ENCODE results near the gene PEG3.

Gene PEG3

GRCh38 chr19:56869886-56870285 is 29.4 kb upstream of the PEG3 start:
- Histone ChIP-seq H2AFZ (ENCODE audit: low read depth, low read length) (no peak overlapping the region), H3K9me3 (ENCODE audit: insufficient read depth, low read length) (peaks cover 6% of the 10 kb centered on the region; the same call in 1 of the 2 replicates), H3K4me2 (ENCODE audit: low read length) (no peak overlapping the region), H3K27me3 (ENCODE audit: low read depth, low read length) (no peaks in the 10 kb centered on the region), H3K27ac (ENCODE audit: low read length) (no peak overlapping the region), H3K9ac (ENCODE audit: low read length) (no peak overlapping the region), H3K36me3 (replicated peaks; ENCODE audit: low read depth, low read length) (no peaks in the 10 kb centered on the region), H4K20me1 (ENCODE audit: insufficient read depth, low read length) (no peaks in the 10 kb centered on the region), H3K79me2 (ENCODE audit: low read length) (no peaks in the 10 kb centered on the region), H3K4me3 (ENCODE audit: low read length) (no peak overlapping the region), H3K4me1 (ENCODE audit: low read length) (no peaks in the 10 kb centered on the region)
- TF ChIP-seq CTCF (IDR thresholded peaks at IDR 0.05; ENCODE audit: low read depth, low read length) (no peak), EZH2phosphoT487 (IDR thresholded peaks at IDR 0.05; ENCODE audit: low read depth) (no peak)

DNA sequence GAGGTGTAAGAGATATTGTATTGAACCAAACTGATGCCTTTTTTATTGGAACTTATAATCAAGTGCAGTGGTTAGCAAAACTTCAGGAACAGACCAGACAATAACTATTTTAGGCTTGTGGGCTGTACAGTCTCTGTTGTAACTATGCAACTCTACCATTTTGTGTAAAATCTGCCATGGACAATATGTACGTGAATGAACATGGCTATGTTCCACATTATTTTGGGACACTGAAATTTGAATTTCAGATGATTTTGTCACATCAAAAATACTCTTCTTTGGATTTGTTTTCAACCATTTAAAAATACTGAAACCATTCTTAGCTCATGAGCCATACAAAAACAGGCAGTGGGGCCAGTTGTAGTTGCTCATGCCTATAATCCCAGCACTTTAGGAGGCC is 27.9 kb upstream of the PEG3 start:
- no peaks in the 10 kb centered on the region for H4K20me1 ChIP-seq (ENCODE audit: insufficient read depth, low read length)
- H3K79me2 ChIP-seq (ENCODE audit: low read length): no peaks in the 10 kb centered on the region
- no peaks in the 10 kb centered on the region for H3K4me1 ChIP-seq (ENCODE audit: low read length)
- TF ChIP-seq EZH2phosphoT487 (IDR thresholded peaks at IDR 0.05; ENCODE audit: low read depth) (no peak), CTCF (IDR thresholded peaks at IDR 0.05; ENCODE audit: low read depth, low read length) (no peak)
- no peak overlapping the region for H2AFZ ChIP-seq (ENCODE audit: low read depth, low read length)
- no peak overlapping the region for H3K4me2 ChIP-seq (ENCODE audit: low read length)
- no peak overlapping the region for H3K9ac ChIP-seq (ENCODE audit: low read length)
- H3K36me3 ChIP-seq (replicated peaks; ENCODE audit: low read depth, low read length): no peaks in the 10 kb centered on the region
- H3K4me3 ChIP-seq (ENCODE audit: low read length): no peak overlapping the region
- H3K27me3 ChIP-seq (ENCODE audit: low read depth, low read length): no peaks in the 10 kb centered on the region
- H3K9me3 ChIP-seq (ENCODE audit: insufficient read depth, low read length): peaks cover 6% of the 10 kb centered on the region; the same call in 1 of the 2 replicates
- no peak overlapping the region for H3K27ac ChIP-seq (ENCODE audit: low read length)

DNA sequence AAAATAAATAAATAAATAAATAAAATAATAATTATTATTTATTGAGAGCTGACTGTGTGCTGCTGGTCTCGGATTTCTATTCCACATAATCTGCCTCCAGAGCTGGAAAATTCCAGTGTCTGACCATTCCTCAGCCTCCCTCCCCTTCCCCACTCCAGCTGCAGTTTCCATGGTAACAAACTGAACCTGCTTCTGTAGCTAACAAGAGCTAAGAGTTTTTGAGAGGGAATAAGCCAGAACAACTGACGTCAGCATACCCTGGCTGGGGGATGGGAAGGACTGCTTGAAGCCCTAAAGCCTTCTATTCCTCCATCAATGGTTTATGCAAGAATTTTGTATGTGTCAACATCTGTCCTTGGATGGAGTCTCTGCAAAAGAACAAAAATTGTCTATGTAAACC is 26.0 kb upstream of the PEG3 start:
- no peaks in the 10 kb centered on the region for H3K27me3 ChIP-seq (ENCODE audit: low read depth, low read length)
- H2AFZ ChIP-seq (ENCODE audit: low read depth, low read length): no peak overlapping the region
- no peaks in the 10 kb centered on the region for H4K20me1 ChIP-seq (ENCODE audit: insufficient read depth, low read length)
- H3K36me3 ChIP-seq (replicated peaks; ENCODE audit: low read depth, low read length): no peaks in the 10 kb centered on the region
- TF ChIP-seq CTCF (IDR thresholded peaks at IDR 0.05; ENCODE audit: low read depth, low read length) (no peak), EZH2phosphoT487 (IDR thresholded peaks at IDR 0.05; ENCODE audit: low read depth) (no peak)
- H3K4me2 ChIP-seq (ENCODE audit: low read length): no peak overlapping the region
- H3K79me2 ChIP-seq (ENCODE audit: low read length): no peaks in the 10 kb centered on the region
- no peak overlapping the region for H3K4me3 ChIP-seq (ENCODE audit: low read length)
- H3K4me1 ChIP-seq (ENCODE audit: low read length): no peaks in the 10 kb centered on the region
- no peak overlapping the region for H3K9ac ChIP-seq (ENCODE audit: low read length)
- peaks cover 6% of the 10 kb centered on the region; the same call in 1 of the 2 replicates for H3K9me3 ChIP-seq (ENCODE audit: insufficient read depth, low read length)
- no peak overlapping the region for H3K27ac ChIP-seq (ENCODE audit: low read length)

DNA sequence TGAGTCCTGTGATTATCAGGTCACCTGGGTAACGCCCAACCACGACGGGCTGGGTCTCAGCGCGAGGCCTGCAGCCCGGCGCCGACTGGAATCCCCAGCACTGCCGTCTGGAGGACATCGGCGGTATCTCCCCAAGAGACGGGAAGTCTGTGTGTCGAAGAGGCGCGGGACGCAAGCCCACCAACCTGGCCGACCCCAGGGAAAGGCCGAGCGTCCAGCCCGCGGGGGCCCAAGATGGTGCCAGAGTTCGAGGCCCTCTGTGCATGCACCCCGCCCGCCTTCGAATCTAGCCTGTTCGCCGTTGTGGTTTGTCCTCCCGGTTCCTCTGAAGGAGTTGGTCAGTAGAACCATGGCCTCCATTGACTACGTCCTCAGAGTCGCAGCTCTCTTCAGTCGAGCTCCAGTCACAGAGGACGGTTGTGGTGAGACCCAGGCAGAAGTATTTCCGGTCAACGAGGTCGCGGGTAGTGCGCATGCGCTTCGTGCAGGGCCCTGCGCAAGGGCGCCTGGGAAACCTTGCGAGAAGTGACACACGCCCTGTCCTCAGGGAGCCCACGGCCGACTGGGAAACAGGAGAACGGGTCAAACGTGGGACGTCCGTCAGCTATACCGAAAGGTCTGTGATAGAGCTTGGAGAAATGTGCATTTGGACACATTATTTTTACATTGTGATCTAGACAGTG is 24.1 kb upstream of the PEG3 start:
- Histone ChIP-seq H2AFZ (ENCODE audit: low read depth, low read length) (no peak overlapping the region), H3K27ac (ENCODE audit: low read length) (no peak overlapping the region), H3K4me3 (ENCODE audit: low read length) (no peak overlapping the region), H3K36me3 (replicated peaks; ENCODE audit: low read depth, low read length) (no peaks in the 10 kb centered on the region), H3K27me3 (ENCODE audit: low read depth, low read length) (no peaks in the 10 kb centered on the region), H3K9me3 (ENCODE audit: insufficient read depth, low read length) (peaks cover 6% of the 10 kb centered on the region; the same call in 1 of the 2 replicates), H3K4me2 (ENCODE audit: low read length) (no peak overlapping the region), H3K4me1 (ENCODE audit: low read length) (no peaks in the 10 kb centered on the region), H3K79me2 (ENCODE audit: low read length) (no peaks in the 10 kb centered on the region), H3K9ac (ENCODE audit: low read length) (no peak overlapping the region), H4K20me1 (ENCODE audit: insufficient read depth, low read length) (no peaks in the 10 kb centered on the region)
- TF ChIP-seq EZH2phosphoT487 (IDR thresholded peaks at IDR 0.05; ENCODE audit: low read depth) (no peak), CTCF (IDR thresholded peaks at IDR 0.05; ENCODE audit: low read depth, low read length) (no peak)
